Cortex of kidney (tissue), 1 donor: ENCODE measurements around the gene TAF1L.

ENCODE experiments used
- DNase-seq: peaks from one replicate; lab custom pipeline; 2025; lab: John Stamatoyannopoulos, UW

TAF1L gene

DNA sequence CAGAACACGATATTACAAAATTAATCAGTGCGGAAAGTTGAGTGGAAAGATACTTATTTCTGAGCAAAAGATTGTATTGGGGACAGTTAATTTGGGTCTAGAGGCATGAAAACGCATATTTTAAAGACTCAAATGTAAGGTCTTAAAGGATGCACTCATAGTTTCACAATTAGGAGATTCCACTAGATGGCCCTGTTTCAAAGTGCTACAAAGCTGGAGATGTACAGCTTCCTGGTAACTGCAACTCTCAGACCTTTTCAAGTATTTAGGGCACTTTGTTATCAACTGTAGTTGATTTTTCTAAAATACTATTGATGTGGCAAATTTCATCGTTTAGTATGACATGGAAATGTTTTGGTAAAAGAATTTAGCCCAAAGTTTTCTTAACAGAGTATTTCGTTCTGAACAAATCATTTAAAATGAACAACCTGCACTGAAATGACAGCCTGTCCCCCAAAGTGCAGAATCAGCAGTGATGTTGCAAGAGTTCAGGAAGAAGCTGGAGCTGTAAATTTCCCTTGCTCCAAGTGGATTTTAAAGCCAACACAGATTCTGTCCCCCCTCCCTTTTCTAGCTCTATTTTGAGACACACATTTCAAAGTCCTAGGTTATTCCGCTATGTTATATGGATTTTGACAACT lies 46.3 kb downstream of the TAF1L start:
- no peak for DNase-seq

DNA sequence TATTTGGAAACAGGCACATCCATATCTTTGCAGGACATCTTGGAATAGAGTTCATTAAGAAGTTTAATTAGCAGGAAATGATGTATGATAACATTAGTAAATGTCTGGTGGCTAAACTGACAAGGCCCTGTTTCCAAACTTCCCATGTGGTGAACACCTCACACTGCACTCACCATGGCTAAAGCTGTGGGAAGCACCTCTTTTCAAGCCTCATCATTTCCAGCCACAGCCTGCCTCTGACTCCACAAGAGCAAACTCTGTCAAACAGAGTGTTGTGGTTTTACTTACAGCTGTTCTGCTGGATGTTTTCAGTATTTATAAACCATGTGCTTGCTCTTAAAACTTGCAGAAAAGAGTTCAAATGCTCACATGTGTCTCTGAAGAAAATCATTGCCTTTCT lies 47.6 kb downstream of the TAF1L start:
- DNase-seq, result no peak

DNA sequence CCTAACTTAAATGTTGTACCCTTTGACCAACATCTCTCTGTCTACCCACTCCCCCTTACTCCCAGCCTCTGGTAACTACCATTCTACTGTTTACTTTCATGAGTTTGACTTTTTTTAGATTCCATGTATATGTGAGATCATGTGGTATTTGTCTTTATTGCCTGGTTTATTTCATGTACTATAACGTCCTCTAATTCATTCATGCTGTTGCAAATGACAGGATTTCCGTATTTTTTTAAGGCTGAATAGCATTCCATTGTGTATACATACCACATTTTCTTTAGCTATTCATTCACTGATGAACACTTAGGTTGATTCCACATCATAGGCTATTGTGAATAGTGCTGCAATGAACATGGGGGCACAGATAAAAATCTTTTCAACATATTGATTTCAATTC lies 50.7 kb downstream of the TAF1L start:
- no peak for DNase-seq

DNA sequence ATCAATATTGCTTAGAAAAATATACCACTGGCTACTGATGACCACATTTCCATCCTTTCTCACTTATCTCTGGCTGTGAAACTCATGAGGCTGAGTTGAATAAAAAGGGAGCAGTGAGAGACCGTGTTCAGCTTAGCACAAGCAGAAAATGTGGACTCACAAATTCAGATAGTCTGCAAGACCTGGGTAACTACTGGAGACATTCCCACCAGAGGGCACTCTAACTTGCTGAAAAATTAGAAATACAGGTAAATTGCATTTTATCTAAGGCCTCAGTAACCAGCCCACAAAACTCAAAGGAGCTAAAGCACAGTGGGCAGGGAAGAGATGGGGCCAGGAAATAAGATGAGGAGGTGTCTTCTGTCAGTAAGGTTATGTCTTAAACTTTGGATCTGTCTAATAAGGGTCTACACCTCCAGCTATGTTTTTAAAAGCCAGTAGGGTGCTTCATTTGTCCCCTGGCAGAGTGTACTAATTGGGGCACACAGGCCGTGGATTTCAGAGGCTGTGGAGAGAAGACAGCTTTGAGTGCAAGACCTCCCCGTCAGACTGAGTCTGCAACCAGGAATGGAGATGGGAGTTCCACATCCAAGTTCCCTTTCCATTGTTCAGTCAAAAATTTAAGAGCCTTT lies 53.8 kb downstream of the TAF1L start:
- no peak for DNase-seq

DNA sequence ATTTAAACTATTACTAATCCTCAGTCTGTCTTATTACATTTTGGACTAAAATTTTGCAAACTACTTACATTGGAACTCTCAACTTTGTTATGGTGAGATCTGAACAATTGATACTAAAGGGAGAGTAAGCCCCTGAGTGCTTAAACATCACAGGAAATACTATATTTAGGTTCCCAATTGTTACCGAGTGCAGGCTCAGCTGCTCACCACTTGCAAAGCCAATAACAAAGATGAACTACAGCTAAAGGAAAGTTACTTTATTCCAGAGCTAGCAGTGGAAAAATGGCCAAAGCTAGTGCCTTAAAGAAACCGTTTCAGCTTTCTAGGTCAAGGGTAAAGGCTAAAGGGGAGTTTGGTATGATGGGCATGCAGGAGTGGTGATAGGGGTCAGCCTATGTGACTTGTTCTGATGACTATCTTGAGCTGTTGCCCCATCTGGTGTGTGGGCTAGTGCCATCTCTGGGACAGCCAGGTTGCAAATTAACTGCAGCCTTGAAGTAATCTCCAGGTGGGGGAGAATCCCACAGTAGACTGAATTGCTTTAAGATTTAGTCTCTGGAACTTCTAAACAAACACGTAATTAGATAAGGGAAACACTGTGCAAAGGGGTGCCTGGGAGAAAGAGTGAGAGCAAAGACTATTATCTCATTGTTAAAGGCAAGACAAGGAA lies 54.7 kb downstream of the TAF1L start:
- DNase-seq, result no peak

DNA sequence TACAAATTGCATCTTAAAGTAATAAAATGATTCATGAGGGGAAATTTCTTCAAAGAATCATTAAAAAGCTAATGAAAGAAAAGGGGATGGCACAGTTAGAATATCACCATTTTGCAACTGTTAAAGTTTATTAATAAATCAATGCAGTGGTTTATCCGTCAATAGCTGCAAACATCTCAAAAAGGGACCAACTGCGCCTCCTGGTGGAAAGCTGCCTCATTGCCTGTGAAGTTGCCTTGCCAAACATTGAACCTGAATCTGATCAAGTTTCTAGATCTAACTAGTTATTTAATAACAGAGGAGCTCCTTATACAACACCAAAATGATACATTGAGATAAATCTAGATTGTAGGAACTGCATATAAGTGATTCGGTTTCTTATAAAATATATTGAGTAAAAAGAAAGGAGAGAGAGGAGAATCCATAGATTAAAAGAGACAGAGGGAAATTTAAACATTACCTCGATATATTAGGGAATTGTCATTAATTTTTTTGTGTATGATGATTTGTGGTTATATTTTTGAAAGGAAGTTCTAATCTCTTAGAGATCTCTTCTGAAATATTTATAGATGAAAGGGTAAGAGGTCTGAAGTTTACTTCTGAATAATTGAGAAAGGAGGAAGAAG lies 55.6 kb downstream of the TAF1L start:
- DNase-seq, result no peak
